DMS114 treated with DMSO at 0.1 percent for 48 hours (cell line): ENCODE data around the gene KRTAP10-10.
"Not testable (repeated sequence)": the region's sequence is repeated elsewhere in the genome, so short reads cannot be mapped to it uniquely, and the experiment has no call there.

Experiments used
- DNase-seq: peaks from one replicate; lab custom pipeline; 2025; ENCODE audit not compliant: unreplicated experiment; lab: John Stamatoyannopoulos, UW

Gene KRTAP10-10, protein sequence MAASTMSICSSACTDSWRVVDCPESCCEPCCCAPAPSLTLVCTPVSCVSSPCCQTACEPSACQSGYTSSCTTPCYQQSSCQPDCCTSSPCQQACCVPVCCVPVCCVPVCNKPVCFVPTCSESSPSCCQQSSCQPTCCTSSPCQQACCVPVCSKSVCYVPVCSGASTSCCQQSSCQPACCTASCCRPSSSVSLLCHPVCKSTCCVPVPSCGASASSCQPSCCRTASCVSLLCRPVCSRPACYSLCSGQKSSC

GRCh38 chr21:44637018-44637850, at the start of gene KRTAP10-10:
Gene KRTAP10-10, plus strand, starts transcription at chr21:44637356. Its CDS starts 62 bp downstream, at chr21:44637418.
- DNase-seq, result no peak

DNA sequence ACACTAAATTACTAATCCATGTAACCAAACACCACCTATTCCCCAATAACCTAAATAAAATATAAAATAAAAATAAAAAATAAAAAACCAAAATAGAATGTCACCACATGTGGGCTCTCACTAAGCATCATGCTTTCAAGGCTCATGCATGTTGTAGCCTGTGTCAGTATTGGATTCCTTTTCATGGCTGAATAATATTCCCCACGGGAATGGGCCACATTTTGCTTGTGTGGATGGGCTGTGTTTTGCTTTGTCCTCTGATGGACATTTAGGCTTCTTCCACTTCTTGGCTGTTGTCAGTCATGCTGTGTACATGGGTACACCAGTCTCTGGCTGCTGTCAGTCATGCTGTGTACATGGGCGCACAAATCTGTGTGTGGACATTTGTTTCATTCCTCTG, 48.1 kb upstream of the KRTAP10-10 start:
- DNase-seq, result no peak

DNA sequence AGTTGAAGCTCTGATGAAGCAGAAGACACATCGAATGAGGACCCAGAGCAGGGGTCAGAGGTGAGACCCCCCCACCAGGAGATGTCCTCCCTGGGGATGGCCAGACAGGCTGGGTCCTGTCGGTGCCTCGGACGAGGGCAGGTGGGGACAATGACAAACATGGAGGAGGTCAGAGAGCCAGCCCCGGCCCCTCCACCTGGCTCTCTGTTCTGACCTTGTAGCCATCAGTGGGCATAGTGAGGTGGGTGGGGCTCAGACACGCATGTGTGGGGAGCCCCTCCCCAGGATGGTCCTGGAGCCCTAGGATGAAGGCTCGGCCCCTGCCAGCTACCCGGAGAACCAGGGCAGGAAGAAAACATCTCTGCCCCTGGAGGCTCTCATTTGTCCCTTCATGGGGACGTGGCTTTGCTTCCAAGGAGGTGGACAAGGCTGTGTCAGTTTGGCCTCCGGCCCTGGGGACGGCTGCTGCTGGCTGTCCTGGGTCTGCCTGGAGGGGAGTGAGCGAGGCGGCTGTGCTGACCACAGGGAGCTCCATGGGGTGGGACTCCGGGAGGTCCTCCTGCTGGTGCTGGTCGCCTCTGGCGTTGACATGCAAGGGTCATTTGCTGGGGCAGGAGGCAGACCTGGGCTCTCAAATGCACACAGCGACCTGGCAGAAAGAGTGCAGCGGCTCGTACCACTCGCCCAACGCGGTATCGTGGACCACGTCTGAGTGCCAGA, 47.4 kb upstream of the KRTAP10-10 start:
- DNase-seq, result no peak

- DNase-seq, result no peak
Observed at GRCh38 chr21:44590311-44590721, 46.8 kb upstream of the KRTAP10-10 start.

DNA sequence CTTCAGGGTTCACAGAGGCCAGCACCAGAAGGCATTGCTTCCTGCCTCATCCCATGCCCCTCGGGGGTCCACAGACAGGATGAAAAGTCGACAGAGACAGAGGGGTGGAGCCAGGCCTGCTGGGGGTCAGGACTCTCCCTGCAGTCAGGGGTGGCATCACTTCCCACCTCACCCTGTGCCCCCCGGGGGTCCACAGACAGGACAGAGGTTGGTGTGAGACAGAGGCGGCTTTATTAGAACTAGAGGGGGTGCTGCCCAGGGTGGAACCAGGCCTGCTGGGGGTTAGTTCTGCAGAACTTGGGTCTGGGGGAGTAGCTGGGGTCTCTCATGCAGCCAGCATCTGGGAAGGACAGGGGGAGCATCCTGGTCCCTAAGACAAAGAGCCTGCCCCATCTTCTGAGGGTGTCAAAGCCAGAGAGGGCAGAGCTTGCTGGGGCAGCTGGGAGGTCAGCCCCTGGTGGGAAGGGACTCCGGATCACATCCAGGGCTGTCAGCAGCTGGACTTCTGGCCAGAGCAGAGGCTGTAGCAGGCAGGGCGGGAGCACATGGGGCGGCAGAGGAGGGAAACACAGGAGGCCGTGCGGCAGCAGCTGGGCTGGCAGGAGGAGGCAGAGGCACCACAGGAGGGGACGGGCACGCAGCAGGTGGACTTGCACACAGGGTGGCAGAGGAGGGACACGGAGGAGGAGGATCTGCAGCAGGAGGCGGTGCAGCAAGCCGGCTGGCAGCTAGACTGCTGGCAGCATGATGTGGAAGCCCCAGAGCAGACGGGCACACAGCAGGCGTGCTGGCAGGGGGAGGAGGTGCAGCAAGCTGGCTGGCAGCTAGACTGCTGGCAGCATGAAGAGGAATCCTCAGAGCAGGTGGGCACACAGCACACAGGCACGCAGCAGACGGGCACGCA, 46.0 kb upstream of the KRTAP10-10 start:
- DNase-seq, result not testable (repeated sequence)

GRCh38 chr21:44591801-44592130, 45.4 kb upstream of the KRTAP10-10 start:
- not testable (repeated sequence) for DNase-seq

- no peak for DNase-seq
Observed at GRCh38 chr21:44592446-44593311, 44.5 kb upstream of the KRTAP10-10 start, which contains the start of gene KRTAP10-6. Gene KRTAP10-6, minus strand, starts transcription at chr21:44592505. Its CDS starts 21 bp downstream, at chr21:44592484.

GRCh38 chr21:44593598-44594405, 43.4 kb upstream of the KRTAP10-10 start:
- DNase-seq, result no peak

DNA sequence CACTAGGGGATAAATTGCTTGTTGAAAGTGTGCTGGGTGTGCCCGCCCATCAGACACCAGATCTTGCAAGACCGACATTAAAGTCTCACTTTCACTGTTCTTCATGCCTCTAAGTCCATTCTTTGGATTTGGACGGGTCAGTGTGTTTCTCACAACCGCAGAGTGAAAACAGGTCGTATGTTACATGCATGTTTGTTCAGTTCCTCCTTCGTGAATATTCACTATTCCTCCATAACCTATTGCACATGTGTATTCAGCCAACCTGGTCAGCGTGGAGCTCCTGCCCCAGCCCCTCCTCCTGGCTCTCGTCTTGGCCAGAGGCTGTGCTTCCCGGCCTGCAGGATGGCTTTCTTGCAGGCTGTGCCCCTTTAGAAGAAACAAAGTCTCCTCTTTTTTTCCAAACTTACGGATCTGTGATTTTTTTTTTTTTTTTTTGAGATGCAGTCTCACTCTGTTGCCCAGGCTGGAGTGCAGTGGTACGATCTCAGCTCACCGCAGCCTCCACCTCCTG, 42.7 kb upstream of the KRTAP10-10 start:
- DNase-seq, result no peak

- DNase-seq, result no peak
Observed at GRCh38 chr21:44595524-44595923, 41.6 kb upstream of the KRTAP10-10 start.

GRCh38 chr21:44596068-44596725, 41.0 kb upstream of the KRTAP10-10 start:
- DNase-seq, result no peak

DNA sequence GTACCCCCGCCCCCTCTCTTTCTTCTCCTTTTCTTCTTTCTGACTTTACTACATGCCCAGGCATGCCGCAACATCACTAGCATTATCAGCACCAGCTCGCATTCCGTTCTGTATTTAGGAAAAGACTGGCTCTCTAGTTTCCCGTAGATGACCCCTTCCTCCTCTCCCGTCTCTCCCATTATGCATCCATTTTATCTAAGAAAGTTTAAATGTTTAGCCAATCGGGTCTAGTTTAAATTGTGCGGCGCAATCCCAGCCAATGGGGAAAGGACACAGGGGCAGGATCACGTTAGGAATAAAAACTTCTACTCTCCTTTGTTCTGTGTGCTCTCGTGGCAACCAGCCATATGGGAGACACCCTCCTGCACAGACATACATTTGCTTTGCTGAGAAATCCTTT, 39.1 kb upstream of the KRTAP10-10 start:
- no peak for DNase-seq

DNA sequence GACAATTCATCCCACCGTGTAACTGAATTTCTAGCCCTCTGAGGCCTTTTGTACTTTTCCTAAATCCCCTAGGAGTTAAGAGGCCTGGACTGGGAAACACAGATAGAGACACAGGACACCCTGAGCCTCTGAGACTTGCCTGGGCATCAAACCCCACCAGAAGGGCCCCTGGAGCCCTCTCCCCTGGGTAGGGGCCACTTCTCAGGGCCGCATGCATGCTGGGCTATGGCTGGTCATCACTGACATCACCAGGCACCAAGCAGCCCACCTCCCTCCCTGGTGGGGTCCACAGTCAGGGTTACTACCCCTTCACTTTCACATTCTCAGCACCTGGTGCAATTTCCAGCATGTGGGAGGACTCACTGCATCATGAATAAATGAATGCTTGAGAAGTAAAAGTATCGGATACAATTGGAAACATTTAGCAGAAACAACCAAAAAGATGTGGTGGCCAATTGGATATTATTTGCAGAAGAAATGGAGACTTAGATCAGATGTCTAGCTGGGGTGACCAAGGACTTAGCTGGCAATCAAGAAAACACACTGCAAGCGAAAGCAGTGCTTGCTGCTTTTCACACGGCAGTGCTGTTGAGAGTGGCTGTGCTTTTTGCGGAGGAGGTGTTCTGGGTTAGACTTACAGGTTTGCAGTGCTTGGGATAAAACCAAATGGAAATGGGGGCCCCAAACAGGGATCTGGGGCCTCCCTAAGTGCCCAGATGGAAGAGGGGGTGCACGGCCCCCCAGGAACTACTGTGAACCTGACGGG, 37.7 kb upstream of the KRTAP10-10 start:
- DNase-seq, result no peak

DNA sequence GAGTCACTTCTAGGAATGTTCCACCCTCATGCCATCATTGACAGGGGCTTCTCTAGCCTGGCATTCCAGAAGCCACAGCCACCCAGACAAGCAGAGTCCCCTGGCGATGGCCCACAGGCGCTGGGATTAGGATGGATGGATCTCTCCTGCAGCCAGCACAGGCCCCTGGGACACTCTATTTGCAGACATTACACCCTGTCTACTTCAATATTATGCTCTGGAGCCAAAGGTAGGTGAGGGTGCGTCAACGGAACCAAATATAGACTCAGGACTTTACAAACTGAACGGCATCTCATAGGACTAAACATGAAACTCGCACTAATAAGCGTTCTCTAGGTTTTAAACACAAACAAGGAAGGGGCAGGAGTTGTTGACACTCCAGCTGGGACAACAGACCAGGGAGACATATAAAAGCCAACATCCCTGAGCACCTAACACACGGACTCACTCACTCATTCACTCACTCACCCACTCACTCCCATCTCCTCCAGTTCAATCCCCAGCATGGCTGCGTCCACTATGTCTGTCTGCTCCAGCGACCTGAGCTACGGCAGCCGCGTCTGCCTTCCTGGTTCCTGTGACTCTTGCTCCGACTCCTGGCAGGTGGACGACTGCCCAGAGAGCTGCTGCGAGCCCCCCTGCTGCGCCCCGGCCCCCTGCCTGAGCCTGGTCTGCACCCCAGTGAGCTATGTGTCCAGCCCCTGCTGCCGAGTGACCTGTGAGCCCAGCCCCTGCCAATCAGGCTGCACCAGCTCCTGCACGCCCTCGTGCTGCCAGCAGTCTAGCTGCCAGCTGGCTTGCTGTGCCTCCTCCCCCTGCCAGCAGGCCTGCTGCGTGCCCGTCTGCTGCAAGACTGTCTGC, 36.8 kb upstream of the KRTAP10-10 start, which contains the start of gene KRTAP10-7:
Gene KRTAP10-7, plus strand, starts transcription at position 480 of the 861 bp plus-strand sequence. Its CDS starts 25 bp downstream, at position 505.
- not testable (repeated sequence) for DNase-seq

GRCh38 chr21:44601091-44601490, 36.1 kb upstream of the KRTAP10-10 start:
- DNase-seq, result not testable (repeated sequence)
